Kasumi-1 (cell line): ENCODE measurements around the gene ZNF778.
"Not testable (repeated sequence)": the region's sequence is repeated elsewhere in the genome, so short reads cannot be mapped to it uniquely, and the experiment has no call there.

Source experiments
- DNase-seq, 2 experiments: peaks; one replicate each; lab custom pipeline; 2025; lab: John Stamatoyannopoulos, UW

Gene ZNF778

DNA sequence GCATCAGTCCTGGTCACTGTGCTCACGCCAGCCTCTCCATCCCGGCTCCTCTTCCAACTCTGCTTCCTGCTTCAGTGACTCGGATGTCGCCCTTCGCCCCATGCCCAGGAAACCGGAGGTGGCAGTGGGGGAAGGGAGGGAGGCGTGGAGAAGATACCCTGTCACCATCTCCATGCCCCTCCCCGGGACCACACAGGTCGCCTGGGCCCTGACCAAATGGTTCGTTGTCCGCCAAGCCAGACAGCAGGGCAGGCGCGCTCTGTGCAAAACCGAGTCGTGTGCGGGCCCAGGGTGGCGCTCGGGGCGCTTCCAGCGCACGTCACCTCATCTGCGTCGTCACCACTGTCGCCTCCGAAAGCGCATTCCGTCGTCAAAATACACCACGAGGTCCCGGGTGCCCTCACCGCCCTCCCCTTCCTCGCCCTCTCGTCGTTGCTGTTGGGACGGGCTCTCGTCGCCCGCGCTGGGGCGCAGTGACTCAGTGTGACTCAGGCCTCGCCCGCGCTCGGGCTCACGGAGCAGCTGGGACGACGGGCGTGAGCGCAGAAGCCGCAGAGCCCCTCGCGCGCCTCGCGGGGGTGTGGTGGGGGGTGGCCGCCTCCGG is 39.2 kb downstream of the ZNF778 start:
- DNase-seq = no peak

DNA sequence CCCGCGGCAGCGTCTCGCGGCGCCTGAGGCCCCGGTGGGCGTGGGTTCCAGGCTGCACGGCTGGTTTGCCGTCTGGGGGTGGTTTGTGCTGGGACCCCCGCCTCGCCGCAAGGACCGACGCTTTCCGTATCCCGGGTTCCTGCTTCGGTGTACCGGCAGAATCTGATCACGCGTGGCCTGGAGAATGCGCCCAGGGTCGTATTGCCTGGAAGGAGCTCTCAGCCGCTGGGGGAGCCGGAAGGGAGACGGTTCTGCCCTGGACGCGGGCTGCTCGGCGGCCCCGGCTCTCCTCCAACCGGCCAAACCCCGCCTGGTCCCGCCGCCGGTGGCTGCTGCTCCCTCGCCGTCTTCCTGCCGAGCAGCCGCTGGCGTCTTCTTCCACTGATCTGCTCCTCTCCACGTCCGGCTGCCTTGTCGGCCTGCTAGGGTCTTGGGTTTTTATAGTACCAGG is 39.8 kb downstream of the ZNF778 start:
- DNase-seq = no peak

DNA sequence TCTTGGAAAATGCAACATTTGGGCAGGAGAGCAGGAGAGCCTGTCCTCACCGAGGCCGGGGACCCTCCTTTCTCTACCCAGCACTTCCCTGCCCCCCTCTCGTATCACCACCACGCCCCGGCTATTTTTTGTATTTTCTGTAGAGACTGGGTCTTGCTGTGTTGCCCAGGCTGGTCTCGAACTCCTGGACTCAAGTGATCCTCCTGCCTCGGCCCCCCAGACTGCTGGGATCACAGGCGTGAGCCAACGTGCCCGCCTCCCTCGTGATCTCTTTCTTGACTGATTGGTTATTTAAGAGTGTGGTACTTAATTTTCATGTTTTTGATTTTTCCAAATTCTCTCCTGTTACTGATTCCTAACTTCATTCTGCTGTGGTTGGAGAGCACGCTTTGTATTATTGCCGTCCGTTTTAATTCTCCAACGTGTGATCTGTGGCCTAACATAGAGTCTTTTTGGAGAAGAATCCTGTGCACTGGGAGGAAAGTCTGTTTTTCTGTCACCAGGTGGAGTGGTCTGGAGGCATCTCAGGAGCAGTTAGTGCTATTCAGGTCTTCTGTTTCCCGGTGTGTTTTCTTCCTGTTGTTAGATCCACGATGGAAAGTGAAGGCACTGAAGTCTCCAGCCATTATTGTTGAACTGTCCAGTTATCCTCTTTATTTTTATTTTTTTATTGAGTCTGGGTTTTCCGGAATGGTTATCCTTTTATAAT is 40.4 kb downstream of the ZNF778 start:
- DNase-seq = no peak

DNA sequence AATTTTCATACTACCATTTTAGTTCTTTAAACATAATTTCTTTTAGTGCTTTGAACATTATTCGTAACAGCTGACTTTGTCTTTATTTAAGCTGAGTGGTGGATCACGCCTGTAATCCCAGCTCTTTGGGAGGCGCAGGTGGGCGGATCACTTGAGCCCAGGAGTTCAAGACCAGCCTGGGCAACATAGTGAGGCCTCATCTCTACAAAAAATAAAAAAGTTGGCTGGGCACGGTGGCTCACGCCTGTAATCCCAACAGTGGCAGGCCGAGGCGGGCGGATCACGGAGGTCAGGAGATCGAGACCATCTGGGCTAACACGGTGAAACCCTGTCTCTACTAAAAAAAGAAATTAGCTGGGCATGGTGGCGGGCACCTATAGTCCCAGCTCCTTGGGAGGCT is 42.4 kb downstream of the ZNF778 start:
- DNase-seq = not testable (repeated sequence)

DNA sequence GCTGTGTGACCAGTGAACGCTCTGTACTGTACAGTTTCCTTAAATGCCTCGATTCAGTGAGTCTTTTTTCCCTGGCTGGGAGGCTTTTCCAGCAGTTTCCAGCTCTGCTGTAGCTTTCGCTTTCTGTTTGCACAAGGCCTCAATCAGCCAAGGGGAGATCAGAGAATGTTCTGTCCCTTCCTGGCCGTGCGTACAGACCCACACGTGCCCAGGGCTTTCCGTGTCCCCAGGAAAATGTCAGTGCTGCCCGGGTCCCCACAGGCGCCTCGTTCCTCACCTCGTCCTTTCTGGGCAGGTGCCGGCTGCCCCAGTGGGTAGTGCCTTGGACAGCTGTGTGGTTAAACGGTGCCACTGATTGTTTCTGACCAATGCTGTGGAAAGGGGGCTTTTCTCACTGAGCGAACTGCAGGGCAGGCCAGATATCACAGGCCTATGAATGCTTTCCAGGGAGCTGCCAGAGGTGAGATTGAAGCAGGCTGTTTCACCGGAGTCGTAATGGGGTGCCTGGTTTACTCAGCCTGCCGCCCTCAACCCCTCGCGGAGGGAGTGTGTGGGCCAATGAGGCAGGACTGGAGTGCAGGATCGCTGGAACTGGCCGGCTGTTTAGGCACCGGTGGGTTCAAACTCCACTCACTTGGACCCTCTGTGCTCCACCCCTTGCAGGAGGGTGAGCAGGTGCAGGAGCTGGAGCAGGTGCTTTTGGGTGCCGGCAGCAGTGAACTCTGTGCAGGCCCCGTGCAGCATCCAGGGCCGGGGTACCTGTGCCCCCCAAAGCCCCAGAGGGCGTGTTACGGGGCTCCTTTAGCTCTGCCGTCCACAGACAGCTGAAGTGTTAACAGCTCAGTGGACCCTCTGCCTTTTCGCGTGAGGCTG is 44.4 kb downstream of the ZNF778 start:
- DNase-seq = no peak

DNA sequence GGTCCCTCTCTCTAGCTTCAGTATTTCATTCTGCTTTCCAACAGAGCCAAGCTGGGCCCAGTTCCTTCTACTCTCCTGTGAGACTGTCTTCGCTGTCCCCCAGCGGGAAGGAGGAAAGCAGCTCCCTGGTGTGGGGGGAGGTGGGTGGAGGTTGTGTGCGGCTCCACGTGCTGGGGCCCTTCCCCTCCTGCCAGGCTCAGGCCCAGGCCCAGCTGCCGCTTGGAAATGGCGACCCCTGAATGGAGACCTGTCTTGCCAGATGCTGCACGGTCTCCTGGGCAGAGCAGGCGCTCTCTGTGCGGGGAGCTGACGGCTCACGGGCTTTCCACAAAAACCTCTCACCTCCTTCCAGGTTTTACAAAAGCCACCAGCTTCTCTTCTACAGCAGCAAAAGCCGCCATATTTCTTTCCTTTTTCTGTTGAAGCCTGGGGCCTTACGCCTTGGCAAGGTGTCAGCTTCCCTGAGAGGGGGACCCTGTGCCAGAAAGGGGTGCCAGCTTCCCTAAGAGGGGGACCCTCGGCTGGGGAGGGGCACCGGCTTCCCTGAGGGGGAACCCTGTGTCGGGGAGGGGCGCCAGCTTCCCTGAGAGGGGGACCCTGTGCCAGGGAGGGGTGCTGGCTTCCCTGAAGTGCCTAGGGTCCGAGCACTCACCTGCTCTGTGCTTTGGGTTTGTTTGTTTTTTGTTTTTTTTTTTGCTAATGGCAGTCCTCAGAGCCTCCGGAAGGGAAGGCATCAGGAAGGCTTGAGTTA is 47.5 kb downstream of the ZNF778 start:
- no peak for DNase-seq

DNA sequence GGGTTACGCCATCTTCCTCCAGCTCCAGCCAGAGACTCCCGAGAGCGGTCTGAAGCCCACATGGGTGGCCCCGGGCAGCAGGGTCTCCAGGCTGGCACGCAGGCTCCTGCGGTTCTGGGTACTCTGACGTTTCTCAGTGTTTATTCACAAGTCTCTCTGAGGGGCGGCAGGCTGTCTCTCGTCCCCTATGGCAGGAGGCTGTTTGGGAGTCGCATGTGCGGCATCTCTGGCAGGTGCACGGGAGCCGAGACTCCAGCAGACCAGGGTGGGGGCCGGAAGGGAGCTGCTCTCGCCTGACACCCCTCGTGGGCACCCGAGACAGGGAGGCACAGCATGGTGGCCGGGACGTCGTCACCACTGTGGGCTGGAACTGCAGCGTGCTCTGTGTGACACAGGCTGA is 48.1 kb downstream of the ZNF778 start:
- no peak for DNase-seq

DNA sequence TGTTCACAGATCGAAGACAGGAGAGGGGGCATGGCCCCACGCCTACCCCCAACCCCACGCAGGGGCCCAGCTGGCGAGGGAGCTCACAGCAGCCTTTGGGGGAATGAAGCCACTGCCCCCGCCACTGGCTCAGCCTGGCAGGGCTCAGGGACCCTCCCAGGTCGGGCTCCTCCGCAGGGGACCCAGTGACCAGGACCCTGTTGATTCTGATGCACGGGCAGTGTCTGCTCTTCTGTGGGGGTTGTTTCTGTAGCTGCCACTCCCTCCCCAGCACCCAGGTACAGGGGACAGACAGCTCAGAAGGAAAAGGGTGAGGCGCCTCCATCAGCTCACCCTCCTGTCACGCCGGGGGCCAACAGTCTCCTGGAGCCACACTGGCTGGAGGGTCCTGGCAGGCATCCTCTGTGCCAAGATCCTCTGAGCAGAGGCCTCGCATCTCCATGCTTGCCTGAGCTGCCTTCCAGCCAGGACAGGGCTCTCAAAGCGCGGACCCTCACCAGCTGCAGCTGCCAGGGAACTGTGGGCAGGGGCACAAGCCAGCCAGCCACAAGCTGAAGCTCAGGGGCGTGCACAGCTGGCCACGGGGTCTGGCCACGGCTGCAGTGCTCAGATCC is 49.1 kb downstream of the ZNF778 start:
- DNase-seq = no peak

DNA sequence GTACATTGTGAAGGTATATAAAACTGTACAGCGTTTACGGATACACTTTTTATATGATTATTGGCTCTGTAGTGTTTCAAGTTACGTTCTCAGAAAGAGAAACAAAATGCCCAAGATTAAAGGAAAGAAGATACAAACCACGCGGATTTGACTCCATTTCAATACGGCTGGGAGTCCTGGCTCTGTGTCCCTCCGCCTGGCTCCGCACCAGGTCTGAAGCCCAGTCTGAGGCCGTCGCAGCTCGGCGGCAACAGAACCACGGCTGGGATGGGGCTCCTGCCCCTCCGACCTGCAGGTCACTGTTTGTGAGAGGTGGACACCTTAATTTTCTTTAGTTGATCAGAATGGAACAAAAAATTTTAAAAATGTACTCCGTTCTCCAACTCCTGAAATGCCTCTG is 50.2 kb downstream of the ZNF778 start:
- not testable (repeated sequence) for DNase-seq

DNA sequence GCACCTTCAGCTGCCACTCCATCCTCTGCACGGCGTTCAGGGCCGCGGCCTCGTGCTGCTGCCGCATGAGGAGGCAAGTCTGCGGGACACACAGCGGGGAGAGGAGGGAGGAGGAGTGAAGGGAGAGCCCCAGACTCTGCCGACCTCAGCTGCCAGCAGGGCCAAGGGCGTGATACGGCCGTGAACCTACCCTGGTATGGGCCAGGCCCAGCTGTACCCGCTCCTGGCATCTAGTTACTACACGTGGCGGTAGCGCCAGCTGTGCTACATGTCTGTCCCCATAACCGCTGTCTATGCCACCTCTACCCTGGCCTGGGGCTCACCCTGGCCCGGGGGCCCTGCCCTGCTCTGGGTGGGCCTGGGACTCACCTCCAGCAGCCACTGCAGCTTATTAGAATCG is 51.1 kb downstream of the ZNF778 start:
- no peak for DNase-seq

DNA sequence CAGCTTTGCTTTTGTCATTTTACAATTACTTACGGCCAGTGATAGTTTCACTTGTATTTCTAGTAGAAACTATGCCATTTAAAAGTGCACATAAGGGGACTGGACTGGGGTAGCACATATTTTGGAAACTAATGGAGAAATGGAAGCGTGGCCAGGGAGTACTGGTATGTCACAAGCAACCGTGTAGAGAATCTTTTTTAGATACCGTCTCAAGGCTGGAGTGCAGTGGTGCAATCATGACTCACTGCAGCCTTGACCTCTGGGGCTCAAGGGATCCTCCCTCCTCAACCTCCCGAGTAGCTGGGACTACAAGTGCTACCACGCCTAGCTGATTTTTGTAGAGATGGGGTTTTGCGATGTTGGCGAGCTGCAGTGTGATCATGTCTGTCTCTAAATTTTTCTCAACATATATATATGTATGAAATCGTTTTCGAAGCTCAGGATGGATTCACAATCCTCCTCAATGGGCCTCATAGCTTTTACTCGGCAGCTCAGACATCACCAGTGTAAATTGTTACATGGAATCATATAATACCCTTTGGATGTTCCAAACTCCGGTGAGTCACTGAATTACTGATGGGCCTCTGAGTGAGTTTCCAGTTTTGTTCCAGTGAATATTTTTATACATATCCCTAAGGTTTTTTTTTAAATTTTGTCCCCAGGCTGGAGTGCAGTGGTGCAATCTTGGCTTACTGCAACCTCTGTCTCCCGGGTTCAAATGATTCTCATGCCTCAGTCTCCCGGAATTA is 51.7 kb downstream of the ZNF778 start:
- DNase-seq = no peak

DNA sequence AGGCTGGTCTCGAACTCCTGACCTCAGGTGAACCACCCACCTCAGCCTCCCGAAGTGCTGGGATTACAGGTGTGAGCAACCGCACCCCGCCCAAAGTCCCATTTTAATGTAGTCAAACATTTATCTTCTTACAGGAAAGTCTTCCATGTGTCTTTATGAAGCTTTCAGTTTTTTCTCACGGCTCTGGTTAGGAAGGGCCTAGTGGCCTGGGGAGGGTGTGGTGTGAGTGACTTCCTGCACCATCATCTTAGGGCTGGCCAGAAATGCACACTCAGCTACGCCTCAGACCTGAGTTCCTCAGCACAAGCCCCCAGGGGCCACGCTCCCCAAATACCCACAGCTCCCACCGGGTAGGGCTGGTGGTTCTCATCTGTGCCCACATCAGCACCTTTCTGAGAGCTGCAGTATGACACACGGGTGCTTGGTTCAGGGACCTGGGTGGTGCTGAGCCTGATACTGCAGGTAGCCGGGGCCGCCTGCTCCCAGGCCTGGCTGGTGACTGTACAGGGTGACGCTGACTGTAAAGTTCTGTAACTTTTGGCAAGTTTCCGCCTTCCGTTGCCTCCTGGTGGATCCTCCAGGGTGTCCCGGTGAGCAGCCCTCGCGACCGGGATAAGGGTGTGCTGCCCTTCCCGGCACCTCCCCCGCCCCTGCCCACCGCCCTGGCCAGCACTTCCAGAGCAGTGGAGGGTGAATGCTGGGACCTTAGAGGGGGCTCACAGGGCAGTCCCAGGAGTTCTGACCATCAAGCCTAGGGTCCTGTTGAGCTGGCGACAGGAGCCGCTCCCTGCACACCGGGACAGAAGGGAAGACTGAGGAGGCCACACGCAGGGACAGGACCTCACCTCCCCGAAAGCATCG is 52.5 kb downstream of the ZNF778 start:
- DNase-seq = no peak

DNA sequence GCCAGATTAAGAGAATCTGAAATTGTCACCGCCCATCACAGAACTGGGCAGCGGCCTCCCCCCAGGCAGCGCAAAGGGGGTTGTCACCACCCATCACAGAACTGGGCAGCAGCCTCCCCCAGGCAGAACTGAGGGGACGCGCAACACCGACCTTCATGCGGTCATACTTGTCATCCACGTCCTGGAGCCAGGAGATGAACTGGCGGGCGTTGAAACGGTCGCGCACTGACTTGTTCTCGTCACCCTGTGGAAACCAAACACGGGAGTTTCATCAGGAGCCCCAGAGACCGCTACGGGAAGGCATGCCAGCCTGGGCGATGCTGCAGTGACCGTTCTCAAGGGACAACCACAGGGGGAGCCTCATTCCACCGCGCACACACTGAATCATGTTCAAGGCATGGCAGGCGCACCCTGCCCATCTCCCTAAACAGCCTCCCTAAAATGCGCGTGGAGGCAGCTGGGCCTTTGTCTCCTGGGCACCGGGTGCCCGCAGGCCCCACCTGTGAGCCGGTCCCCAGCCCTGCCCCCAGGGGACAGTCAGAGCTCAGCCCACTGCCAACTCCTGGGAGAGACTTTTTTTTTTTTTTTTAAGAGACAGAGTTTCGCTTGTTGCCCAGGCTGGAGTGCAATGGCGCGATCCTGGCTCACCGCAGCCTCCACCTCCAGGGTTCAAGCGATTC is 53.3 kb downstream of the ZNF778 start:
- no peak for DNase-seq

DNA sequence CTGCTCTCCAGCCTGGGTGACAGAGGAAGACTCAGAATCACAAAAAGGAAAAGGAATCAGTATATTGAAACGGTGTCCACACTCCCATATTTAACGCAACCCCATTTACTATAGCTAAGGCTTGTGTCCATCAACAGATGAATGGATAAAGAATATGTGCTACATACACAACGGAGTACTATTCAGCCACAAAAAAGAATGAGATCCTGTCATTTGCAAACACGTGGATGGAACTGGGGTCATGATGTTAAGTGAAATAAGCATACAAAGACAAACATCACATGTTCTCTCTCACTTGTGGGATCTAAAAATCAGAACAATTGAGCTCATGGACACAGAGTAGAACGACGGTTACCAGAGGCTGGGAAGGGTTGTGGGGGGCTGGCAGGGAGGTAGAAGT is 55.1 kb downstream of the ZNF778 start:
- DNase-seq = no peak

DNA sequence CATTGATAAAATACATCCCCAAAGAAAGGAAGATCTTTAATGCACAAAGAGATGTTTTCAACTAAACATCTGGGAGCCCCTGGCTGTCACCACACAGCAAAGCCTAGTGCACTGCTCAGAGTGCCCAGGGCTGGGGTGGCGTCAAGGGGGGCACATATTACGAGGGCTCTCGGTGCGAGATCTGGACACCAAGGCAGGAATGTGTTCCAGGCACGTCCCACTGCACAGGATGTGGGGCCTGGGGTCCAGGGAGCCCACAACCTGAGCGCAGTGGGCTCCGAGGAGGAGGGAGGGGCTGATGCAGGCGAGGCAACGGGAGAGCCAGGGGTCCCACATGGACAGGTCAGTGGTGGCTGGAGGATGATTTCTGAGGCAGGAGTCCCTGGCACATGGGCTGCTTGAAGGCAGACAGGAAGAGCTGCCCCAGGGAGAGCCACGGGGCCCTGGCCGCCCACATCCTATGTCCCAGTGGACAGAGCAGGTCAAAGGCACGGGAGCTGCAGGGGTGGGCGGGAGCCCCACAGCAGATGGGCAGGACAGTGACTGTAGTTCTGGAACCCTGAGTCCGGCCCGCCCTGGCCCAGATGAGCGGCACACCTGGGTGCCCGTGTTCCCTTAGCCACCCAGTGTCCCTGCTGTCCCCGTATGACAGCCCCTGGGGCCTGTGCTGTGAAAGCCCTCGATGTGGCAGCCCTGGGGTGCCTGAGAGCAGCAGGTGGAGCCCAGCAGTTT is 56.4 kb downstream of the ZNF778 start:
- DNase-seq = no peak

DNA sequence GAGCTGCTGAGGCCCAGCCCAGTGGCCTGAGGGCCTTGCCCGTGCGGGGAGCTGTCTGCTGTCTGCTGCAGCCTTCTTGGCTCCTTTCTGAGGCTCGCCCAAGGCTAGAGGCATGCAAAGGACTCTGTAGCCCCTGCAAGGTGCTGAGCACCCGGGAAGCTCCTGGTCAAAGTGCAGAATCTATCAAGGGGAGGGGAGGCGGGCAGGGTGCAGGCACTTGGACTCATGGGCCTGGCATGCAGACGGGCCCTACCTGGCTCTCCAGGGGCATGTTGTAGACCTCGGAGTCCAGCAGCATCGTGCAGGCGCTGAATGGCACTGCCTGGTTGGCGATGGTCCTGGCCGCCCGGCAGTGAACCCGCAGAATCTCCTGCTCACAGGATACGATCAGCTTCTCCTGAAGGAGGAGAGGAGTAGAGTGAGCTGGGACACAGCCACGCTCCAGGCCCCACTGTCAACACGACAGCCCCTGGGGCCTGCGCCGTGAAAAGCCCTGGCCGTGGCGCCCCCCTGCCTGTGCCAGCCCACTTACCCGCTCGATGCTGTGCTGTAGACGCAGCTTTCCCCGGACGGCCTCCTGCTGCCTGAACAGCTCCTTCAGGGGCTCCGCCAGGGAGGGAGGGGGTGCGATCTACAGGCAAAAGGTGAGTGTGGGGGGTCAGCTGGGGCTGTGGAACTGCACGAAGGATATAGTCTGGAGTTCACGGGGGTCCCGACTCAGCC is 57.2 kb downstream of the ZNF778 start:
- no peak for DNase-seq

DNA sequence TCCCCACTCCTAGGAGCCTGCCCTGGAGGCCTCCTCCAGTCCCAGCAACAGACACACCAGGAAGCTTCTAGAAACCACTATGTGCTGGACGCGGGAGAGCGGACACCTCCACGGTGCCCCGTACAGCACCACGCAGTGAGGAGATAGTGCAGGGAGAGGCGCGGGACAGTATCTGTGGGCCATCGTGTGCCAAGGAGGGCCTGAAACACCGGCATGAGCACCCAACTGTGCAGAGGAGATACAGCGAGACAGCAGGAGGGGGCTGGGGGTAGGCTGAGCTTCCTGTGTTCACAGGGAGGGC is 57.7 kb downstream of the ZNF778 start:
- no peak for DNase-seq
